Tibial nerve (tissue), 4 donors: ENCODE results near the gene EHF.

Experiments
- CTCF ChIP-seq, 5 experiments: fragments of 200-600 bp in 3 of 5; fragments of 450-650 bp in 2 of 5; sonication (generic) in 3 of 5; IDR thresholded peaks; one replicate each; pipeline ENCODE4 v1.5.1; 2016 to 2019; ENCODE audit warnings: antibody characterized with exemption in 5 of 5, mild to moderate bottlenecking in 3 of 5, moderate library complexity in 2 of 5
- EP300 ChIP-seq, 2 donors: sonication (generic); formaldehyde crosslinking; IDR thresholded peaks; one replicate each; pipeline ENCODE4 v1.6.1; 2017; ENCODE audit warnings: antibody characterized with exemption in 2 of 2, mild to moderate bottlenecking in 1 of 2

- TF ChIP-seq CTCF (IDR thresholded peaks at IDR 0.05) (no peak), EP300 (IDR thresholded peaks at IDR 0.05) (no peak)
These were observed 48.6 kb downstream of the EHF start for GRCh38 chr11:34669458-34669857.
